ENCODE results near the gene VPS37B. TPM values are rescaled to one million over a fixed set of nuclear protein-coding genes. Genes with fewer than 3 reads are reported as not detected.

VPS37B gene
- total RNA-seq, 4 donors from 2014 or later = 23.4 to 47.4 (median 29.3) TPM

GRCh38 chr12:122840580-122841513 is 55.1 kb downstream of the VPS37B start:
- TF ChIP-seq EP300 (IDR thresholded peaks at IDR 0.05) = no peak
- TF ChIP-seq POLR2AphosphoS5 (IDR thresholded peaks at IDR 0.05) = no peak
- TF ChIP-seq, protein P1, sequence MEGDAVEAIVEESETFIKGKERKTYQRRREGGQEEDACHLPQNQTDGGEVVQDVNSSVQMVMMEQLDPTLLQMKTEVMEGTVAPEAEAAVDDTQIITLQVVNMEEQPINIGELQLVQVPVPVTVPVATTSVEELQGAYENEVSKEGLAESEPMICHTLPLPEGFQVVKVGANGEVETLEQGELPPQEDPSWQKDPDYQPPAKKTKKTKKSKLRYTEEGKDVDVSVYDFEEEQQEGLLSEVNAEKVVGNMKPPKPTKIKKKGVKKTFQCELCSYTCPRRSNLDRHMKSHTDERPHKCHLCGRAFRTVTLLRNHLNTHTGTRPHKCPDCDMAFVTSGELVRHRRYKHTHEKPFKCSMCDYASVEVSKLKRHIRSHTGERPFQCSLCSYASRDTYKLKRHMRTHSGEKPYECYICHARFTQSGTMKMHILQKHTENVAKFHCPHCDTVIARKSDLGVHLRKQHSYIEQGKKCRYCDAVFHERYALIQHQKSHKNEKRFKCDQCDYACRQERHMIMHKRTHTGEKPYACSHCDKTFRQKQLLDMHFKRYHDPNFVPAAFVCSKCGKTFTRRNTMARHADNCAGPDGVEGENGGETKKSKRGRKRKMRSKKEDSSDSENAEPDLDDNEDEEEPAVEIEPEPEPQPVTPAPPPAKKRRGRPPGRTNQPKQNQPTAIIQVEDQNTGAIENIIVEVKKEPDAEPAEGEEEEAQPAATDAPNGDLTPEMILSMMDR (IDR thresholded peaks at IDR 0.05) = no peak
- TF ChIP-seq POLR2A (IDR thresholded peaks at IDR 0.05) = no peak
- H3K4me1 ChIP-seq = peaks cover 0 to 52% (median 13%) of the 10 kb centered on the region in 3 donors
- peak overlapping the region in 2 of 4 donors; percentile 71 to 76 for H3K27ac ChIP-seq
- H3K4me3 ChIP-seq = no peak overlapping the region
- H3K9me3 ChIP-seq = no peaks in the 10 kb centered on the region
- ATAC-seq = no peak
- 88 to 91% methylated on average over 4 to 7 of the region's 26 CpGs for WGBS, 2 donors (ENCODE audit: low coverage in 1 of 2)
- no peaks in the 10 kb centered on the region for H3K27me3 ChIP-seq
- H3K36me3 ChIP-seq = no peaks in the 10 kb centered on the region

- WGBS, 2 donors (ENCODE audit: low coverage in 1 of 2) = 85 to 94% methylated on average over 4 to 11 of the region's 18 CpGs
- H3K27ac ChIP-seq = no peak overlapping the region
- H3K36me3 ChIP-seq = no peaks in the 10 kb centered on the region
- no peaks in the 10 kb centered on the region for H3K27me3 ChIP-seq
- H3K9me3 ChIP-seq = no peaks in the 10 kb centered on the region
- TF ChIP-seq POLR2A (IDR thresholded peaks at IDR 0.05) (no peak), EP300 (IDR thresholded peaks at IDR 0.05) (no peak), POLR2AphosphoS5 (IDR thresholded peaks at IDR 0.05) (no peak)
- TF ChIP-seq, protein P1 (IDR thresholded peaks at IDR 0.05) = no peak
- no peak for ATAC-seq
- no peak overlapping the region for H3K4me3 ChIP-seq
- H3K4me1 ChIP-seq = peaks cover 0 to 57% (median 13%) of the 10 kb centered on the region in 3 donors
Observed at GRCh38 chr12:122839907-122840554, 55.9 kb downstream of the VPS37B start.

DNA sequence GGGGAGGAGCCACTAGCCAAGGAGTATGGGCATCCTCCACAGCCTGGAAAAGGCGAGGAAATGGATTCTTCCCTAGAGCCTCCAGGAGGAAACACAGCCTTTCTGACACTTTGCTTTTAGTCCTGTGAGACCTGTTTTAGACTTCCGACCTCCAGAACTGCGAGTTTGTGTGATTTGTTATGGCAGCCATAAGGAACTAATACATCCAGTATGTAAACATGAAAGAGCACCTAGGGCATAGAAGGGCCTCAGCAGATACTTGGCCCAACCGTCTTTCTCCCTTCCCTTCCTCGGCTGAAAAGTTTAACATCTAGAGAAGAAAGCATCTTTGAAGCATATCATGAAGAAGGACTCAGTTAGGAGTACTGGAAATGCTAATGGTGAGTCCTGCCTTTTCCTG is 57.1 kb downstream of the VPS37B start:
- no peak for ATAC-seq
- Histone ChIP-seq H3K27ac (no peak overlapping the region), H3K36me3 (no peaks in the 10 kb centered on the region), H3K9me3 (no peaks in the 10 kb centered on the region), H3K27me3 (no peaks in the 10 kb centered on the region), H3K4me3 (no peak overlapping the region), H3K4me1 (peaks cover 0 to 58% (median 22%) of the 10 kb centered on the region in 3 donors)
- TF ChIP-seq POLR2AphosphoS5 (IDR thresholded peaks at IDR 0.05) (no peak), POLR2A (IDR thresholded peaks at IDR 0.05) (no peak), EP300 (IDR thresholded peaks at IDR 0.05) (no peak)
- TF ChIP-seq, protein P1 (IDR thresholded peaks at IDR 0.05) = no peak
- 95% methylated on average over 3 to 4 of the region's 5 CpGs for WGBS, 2 donors (ENCODE audit: low coverage in 1 of 2)

DNA sequence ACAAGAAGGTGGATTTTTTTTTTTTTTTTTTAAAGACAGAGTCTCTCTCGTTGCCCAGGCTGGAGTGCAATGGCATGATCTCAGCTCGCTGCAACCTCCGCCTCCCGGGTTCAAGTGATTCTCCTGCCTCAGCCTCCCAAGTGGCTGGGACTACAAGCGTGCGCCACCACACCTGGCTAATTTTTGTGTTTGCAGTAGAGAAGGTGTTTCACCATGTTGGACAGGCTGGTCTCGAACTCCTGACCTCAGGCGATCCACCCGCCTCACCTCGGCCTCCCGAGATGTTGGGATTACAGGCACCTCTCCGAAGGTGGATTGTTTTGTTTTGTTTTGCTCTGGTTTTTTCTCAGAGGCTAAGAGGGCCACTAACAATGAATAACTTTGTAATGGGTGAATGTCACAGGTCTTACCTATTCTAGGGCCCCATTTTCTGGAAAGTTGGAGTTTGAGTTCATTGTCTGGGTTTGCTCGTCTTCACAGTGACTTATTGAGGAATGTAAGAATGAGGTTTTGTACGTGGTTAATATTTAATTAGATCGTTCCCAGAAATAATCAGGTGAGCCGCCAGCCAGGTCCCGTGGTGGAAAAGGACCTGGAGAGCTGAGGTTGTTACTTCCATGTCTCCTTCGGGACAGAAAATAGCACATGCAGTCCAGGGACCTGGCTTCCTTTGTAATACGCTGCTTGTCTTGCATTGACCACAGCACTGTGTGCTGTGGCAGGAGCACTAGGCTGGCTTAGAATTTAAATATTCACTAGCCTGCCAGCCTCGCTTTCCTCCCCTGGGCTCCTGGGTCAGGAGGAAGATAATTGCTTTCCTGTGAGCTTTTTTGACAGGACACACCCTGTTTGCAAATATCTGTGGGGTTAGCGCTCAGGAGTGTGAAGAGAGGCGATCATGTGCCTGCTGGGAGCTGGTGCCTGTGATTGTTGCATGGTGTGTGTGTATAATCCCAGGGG is 58.3 kb downstream of the VPS37B start:
- no peaks in the 10 kb centered on the region for H3K36me3 ChIP-seq
- H3K9me3 ChIP-seq = no peaks in the 10 kb centered on the region
- no peak for ATAC-seq
- no peak overlapping the region for H3K4me3 ChIP-seq
- 85 to 88% methylated on average over 7 to 8 of the region's 22 CpGs for WGBS, 2 donors (ENCODE audit: low coverage in 1 of 2)
- TF ChIP-seq POLR2AphosphoS5 (IDR thresholded peaks at IDR 0.05) (no peak), POLR2A (IDR thresholded peaks at IDR 0.05) (no peak), EP300 (IDR thresholded peaks at IDR 0.05) (no peak)
- TF ChIP-seq, protein P1 (IDR thresholded peaks at IDR 0.05) = no peak
- peaks cover 0 to 53% (median 18%) of the 10 kb centered on the region in 3 donors for H3K4me1 ChIP-seq
- no peak overlapping the region for H3K27ac ChIP-seq
- no peaks in the 10 kb centered on the region for H3K27me3 ChIP-seq

Measured in gastroesophageal sphincter (tissue), 4 donors.